ENCODE measurements around the gene CACNA1A.
"Not testable (repeated sequence)": the region's sequence is repeated elsewhere in the genome, so short reads cannot be mapped to it uniquely, and the experiment has no call there.

The CACNA1A gene

GRCh38 chr19:13207846-13208671 is 298.2 kb downstream of the CACNA1A start:
- Mint-ChIP-seq H3K27ac (peak overlapping the region; percentile 98 to 99 (median 98)), H3K27me3 (ENCODE audit: low read depth) (no peaks in the 10 kb centered on the region), H3K4me1 (peaks cover 13% of the 10 kb centered on the region)

GRCh38 chr19:13207237-13207845 is 298.9 kb downstream of the CACNA1A start:
- TF ChIP-seq CTCF (IDR thresholded peaks at IDR 0.05; ENCODE audit: unreplicated experiment in 3 of 3) = no peak
- H3K4me3 Mint-ChIP-seq = no peak overlapping the region
- H3K9me3 Mint-ChIP-seq = no peaks in the 10 kb centered on the region
- no peaks in the 10 kb centered on the region for H3K36me3 Mint-ChIP-seq (ENCODE audit: low read depth)
- peak overlapping the region in 2 of 3 experiments; percentile 98 to 99 for H3K27ac Mint-ChIP-seq
- H3K27me3 Mint-ChIP-seq (ENCODE audit: low read depth) = no peaks in the 10 kb centered on the region
- peaks cover 13% of the 10 kb centered on the region for H3K4me1 Mint-ChIP-seq

More at GRCh38 chr19:13207846-13208671, 298.2 kb downstream of the CACNA1A start:
- Mint-ChIP-seq H3K4me3 (peak overlapping the region; percentile 71 to 84 (median 78)), H3K36me3 (ENCODE audit: low read depth) (no peaks in the 10 kb centered on the region), H3K9me3 (no peaks in the 10 kb centered on the region)
- TF ChIP-seq CTCF (IDR thresholded peaks at IDR 0.05; ENCODE audit: unreplicated experiment in 3 of 3) = no peak

- TF ChIP-seq CTCF (IDR thresholded peaks at IDR 0.05; ENCODE audit: unreplicated experiment in 3 of 3) = no peak
- Mint-ChIP-seq H3K4me3 (peak overlapping the region; percentile 41 to 66 (median 46)), H3K36me3 (ENCODE audit: low read depth) (no peaks in the 10 kb centered on the region), H3K27ac (peak overlapping the region; percentile 66 to 90 (median 85)), H3K9me3 (no peaks in the 10 kb centered on the region), H3K27me3 (ENCODE audit: low read depth) (no peaks in the 10 kb centered on the region), H3K4me1 (peaks cover 13% of the 10 kb centered on the region)
These were observed 299.7 kb downstream of the CACNA1A start for GRCh38 chr19:13206587-13206986.

GRCh38 chr19:13202112-13202511 is 304.2 kb downstream of the CACNA1A start:
- H3K4me3 Mint-ChIP-seq; H3K9me3 Mint-ChIP-seq; H3K27ac Mint-ChIP-seq; H3K4me1 Mint-ChIP-seq; H3K36me3 Mint-ChIP-seq (ENCODE audit: low read depth); H3K27me3 Mint-ChIP-seq (ENCODE audit: low read depth): not testable (repeated sequence)

GRCh38 chr19:13198634-13199033 is 307.6 kb downstream of the CACNA1A start:
- peaks cover 5% of the 10 kb centered on the region for H3K27me3 Mint-ChIP-seq (ENCODE audit: low read depth)
- TF ChIP-seq CTCF (IDR thresholded peaks at IDR 0.05; ENCODE audit: unreplicated experiment in 3 of 3) = no peak

GRCh38 chr19:13195678-13196077 is 310.6 kb downstream of the CACNA1A start:
- Mint-ChIP-seq H3K27me3 (ENCODE audit: low read depth) (peaks cover 5% of the 10 kb centered on the region), H3K27ac (peak overlapping the region in 1 of 3 experiments; percentile 37), H3K4me3 (no peak overlapping the region), H3K4me1 (no peaks in the 10 kb centered on the region), H3K9me3 (no peaks in the 10 kb centered on the region), H3K36me3 (ENCODE audit: low read depth) (no peaks in the 10 kb centered on the region)
- TF ChIP-seq CTCF (IDR thresholded peaks at IDR 0.05; ENCODE audit: unreplicated experiment in 3 of 3) = peak in 1 of 3 experiments; percentile 44

More at GRCh38 chr19:13198634-13199033, 307.6 kb downstream of the CACNA1A start:
- H3K36me3 Mint-ChIP-seq (ENCODE audit: low read depth) = no peaks in the 10 kb centered on the region
- no peaks in the 10 kb centered on the region for H3K4me1 Mint-ChIP-seq
- H3K4me3 Mint-ChIP-seq = no peak overlapping the region
- no peaks in the 10 kb centered on the region for H3K9me3 Mint-ChIP-seq
- no peak overlapping the region for H3K27ac Mint-ChIP-seq
